HAP-1 (cell line): ENCODE measurements around the gene ERBB3.
"Not testable (repeated sequence)": the region's sequence is repeated elsewhere in the genome, so short reads cannot be mapped to it uniquely, and the experiment has no call there.

Experiments
- DNase-seq, 2 experiments: peaks; one replicate each; pipeline ENCODE4 v3.0.0-alpha.2; 2016 to 2020; ENCODE audit warnings: low spot score in 2 of 2
- H3K27me3 ChIP-seq: fragments of 250-450 bp; sonication (Bioruptor Pico); 2 replicates; pipeline ENCODE4 v1.5.1; 2020; ENCODE audit warnings: low read depth, mild to moderate bottlenecking, moderate library complexity
- H3K36me3 ChIP-seq: fragments of 250-450 bp; sonication (Bioruptor Pico); replicated peaks from 2 replicates; pipeline ENCODE4 v1.5.1; 2020; ENCODE audit warnings: mild to moderate bottlenecking
- H3K4me1 ChIP-seq: fragments of 250-450 bp; sonication (Bioruptor Pico); 2 replicates; pipeline ENCODE4 v1.5.1; 2020; ENCODE audit warnings: mild to moderate bottlenecking
- H3K4me3 ChIP-seq: fragments of 250-450 bp; sonication (Bioruptor Pico); 2 replicates; pipeline ENCODE4 v1.5.1; 2020; ENCODE audit warnings: mild to moderate bottlenecking, moderate library complexity
- H3K9me3 ChIP-seq: fragments of 250-450 bp; sonication (Bioruptor Pico); 2 replicates; pipeline ENCODE4 v1.5.1; 2020; ENCODE audit warnings: mild to moderate bottlenecking, moderate library complexity
- in situ Hi-C: fragments of 300-500 bp; cut with MboI; formaldehyde crosslinking; loops from 3 replicates; pipeline ENCODE4 v1.14.3; 2020; ENCODE audit warnings: low sequenced_read_pairs, inconsistent platforms, mixed read lengths

The ERBB3 gene

DNA sequence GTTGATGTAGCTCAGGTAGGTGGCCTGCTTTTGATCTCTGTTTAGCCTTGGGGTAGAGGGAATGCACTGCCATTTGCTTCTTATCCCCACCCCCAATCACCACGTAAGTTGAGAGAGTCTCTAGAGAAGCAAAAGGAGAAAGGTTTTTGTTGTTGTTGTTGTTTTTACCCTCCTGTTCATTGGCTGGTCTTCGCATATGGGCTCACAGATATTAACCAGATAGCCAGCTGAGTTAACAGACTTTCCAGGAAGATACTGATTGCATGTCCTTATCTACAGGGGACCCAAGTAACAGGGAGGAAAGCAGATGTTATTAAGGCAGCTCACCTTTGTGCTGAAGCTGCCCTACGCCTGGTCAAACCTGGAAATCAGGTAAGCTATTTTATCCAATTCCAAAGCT, 27.3 kb downstream of the ERBB3 start:
- no peak overlapping the region for H3K4me3 ChIP-seq
- peaks cover 16% of the 10 kb centered on the region; the same call in 1 of the 2 replicates for H3K4me1 ChIP-seq
- DNase-seq, result no peak
- no peaks in the 10 kb centered on the region for H3K27me3 ChIP-seq
- peaks cover 70% of the 10 kb centered on the region for H3K36me3 ChIP-seq
- no peaks in the 10 kb centered on the region for H3K9me3 ChIP-seq
- in situ Hi-C loops, result loop anchor here (10.0 to 25.0 kb wide), 2 partner anchors 62 to 1820 kb away; partner anchors contain the start of genes CBX5, HNRNPA1 and RPS26

DNA sequence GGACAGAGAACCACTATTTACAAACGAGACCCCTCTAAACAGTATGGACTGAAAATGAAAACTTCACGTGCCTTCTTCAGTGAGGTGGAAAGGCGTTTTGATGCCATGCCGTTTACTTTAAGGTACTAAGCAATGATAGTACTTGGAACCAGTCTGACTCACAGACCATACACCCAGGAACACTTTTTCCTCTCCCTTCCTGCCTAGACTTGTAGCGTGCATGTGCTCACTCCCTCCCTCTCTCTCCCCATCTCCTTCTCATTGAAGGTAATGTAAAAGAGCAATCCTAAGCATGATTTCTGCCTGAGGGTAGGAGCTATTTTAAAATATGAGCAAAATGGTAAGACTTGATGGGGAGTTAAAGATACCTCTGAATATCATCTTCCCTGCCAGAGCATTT, 30.6 kb downstream of the ERBB3 start:
- H3K9me3 ChIP-seq, result no peaks in the 10 kb centered on the region
- DNase-seq, result no peak
- H3K36me3 ChIP-seq, result peaks cover 81% of the 10 kb centered on the region

DNA sequence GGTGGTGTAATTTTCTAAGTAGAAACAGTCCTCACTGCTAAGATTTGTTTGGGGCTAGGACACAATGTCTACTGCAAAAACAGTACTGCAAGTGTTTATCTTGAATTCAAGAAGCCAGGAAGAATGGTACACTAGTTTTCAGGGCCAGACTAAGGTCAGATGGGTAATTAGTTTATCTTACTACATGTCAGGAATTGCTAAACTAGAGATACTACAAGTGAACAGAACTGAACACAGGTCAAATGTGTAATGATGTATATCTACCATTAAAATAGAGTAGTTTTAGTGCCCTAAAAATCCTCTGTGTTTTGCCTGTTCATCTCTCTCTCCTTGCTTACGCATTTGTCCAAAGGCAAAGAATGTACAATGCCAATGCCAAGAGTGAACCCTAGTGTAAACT, 34.1 kb downstream of the ERBB3 start:
- in situ Hi-C loops, result loop anchor here (10.0 to 25.0 kb wide), 2 partner anchors 379 to 1827 kb away; partner anchors contain the start of genes CBX5 and HNRNPA1
- DNase-seq, result no peak
- H3K9me3 ChIP-seq, result no peaks in the 10 kb centered on the region
- peaks cover 5% of the 10 kb centered on the region; the same call in 1 of the 2 replicates for H3K4me1 ChIP-seq
- no peaks in the 10 kb centered on the region for H3K27me3 ChIP-seq
- no peak overlapping the region for H3K4me3 ChIP-seq
- H3K36me3 ChIP-seq, result peaks cover 60% of the 10 kb centered on the region

More for the DNA sequence above, 30.6 kb downstream of the ERBB3 start:
- H3K27me3 ChIP-seq, result no peaks in the 10 kb centered on the region
- H3K4me1 ChIP-seq, result peaks cover 13% of the 10 kb centered on the region
- no peak overlapping the region for H3K4me3 ChIP-seq
- in situ Hi-C loops, result loop anchor here (10.0 to 25.0 kb wide), 2 partner anchors 376 to 1823 kb away; partner anchors contain the start of genes CBX5 and HNRNPA1

DNA sequence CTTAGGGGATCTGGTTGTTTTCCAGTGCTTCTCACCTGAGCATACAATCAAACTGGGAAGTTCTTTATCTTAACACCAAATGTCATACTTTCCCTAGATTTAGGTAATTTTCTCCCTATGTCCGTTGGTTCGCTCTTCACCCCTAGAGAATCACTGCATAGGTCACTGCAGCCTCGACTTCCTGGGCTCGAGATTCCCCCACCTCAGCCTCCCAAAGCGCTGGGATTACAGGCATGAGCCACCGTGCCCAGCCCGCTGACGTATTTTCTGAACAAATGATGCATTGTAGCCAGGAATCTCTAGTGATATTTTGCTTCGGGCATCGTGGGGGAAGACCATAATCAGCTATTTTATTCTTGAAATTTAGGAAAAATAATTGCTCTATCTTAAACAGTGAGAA, 35.4 kb downstream of the ERBB3 start:
- Histone ChIP-seq H3K27me3 (no peaks in the 10 kb centered on the region), H3K9me3 (no peaks in the 10 kb centered on the region), H3K4me1 (peaks cover 12% of the 10 kb centered on the region), H3K4me3 (peak overlapping the region; percentile 83), H3K36me3 (peaks cover 52% of the 10 kb centered on the region)
- in situ Hi-C loops, result loop anchor here (5.0 to 25.0 kb wide), 3 partner anchors 72 to 1828 kb away; partner anchors contain the start of genes CBX5, HNRNPA1 and SMARCC2
- DNase-seq, result no peak

DNA sequence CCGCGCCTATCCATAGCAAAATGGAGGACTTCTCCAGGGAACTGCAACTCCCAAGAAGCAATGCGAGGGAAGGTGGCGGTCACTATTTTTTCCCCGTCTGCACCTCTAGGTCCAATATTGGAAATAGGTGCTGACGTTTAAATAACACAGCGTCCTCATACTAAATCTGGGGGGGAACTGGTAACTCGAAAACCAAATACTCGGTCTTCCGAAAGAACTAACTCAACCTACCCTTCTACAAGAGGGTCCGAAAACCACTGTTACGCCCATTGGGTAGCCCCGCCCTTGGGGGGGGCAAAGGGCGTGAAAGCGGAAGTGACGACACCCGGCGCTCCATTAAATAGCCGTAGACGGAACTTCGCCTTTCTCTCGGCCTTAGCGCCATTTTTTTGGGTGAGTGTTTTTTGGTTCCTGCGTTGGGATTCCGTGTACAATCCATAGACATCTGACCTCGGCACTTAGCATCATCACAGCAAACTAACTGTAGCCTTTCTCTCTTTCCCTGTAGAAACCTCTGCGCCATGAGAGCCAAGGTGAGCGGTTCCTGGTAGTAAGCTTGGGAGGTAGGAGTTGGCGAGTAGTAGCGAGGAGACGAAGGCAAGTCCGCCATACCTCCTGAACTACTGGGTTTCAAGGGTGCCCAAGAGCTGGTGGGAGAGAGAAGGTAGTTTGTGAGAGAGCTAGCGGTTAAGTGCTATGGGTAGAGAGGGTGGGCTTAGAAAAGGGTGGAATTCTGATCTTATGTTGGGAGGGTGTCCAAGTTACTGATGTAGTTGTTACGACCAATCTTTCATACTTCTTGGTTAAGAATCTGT, 36.5 kb downstream of the ERBB3 start, which contains the start of gene RPL41:
RPL41 (plus strand) TSS at position 367 of the 815 bp plus-strand sequence.
- H3K4me3 ChIP-seq, result peak within 1 kb of the TSS; percentile 83
- in situ Hi-C loops, result loop anchor here (5.0 to 25.0 kb wide), 3 partner anchors 71 to 1829 kb away; partner anchors contain the start of genes CBX5, HNRNPA1 and SMARCC2
- DNase-seq, result peak; percentile 83 to 93

DNA sequence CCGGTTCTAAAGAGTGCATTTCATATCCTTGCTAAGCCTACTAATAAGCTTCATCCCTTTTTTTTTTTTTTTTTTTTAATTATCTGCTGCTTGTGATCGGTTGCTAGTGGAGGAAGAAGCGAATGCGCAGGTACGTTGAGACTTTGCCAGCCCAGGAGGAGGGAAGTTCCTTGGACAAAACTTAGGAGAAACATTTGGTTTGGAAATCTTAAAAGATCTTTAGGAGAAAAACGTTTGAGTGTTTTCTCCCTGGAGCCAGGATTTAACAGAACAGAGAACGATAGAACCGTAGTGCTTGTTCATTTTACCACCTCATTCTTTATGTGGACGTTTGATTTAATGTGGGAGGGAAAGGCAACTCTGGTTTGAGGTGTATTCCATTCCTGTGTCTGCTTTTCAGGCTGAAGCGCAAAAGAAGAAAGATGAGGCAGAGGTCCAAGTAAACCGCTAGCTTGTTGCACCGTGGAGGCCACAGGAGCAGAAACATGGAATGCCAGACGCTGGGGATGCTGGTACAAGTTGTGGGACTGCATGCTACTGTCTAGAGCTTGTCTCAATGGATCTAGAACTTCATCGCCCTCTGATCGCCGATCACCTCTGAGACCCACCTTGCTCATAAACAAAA, 37.2 kb downstream of the ERBB3 start:
- peaks cover 41% of the 10 kb centered on the region for H3K36me3 ChIP-seq
- DNase-seq, H3K9me3 ChIP-seq, H3K27me3 ChIP-seq: not testable (repeated sequence)
- H3K4me3 ChIP-seq, result peak overlapping the region; percentile 83
- H3K4me1 ChIP-seq, result peaks cover 12% of the 10 kb centered on the region
- in situ Hi-C loops, result loop anchor here (5.0 to 25.0 kb wide), 3 partner anchors 70 to 1830 kb away; partner anchors contain the start of genes CBX5, HNRNPA1 and SMARCC2

More for the DNA sequence above, 36.5 kb downstream of the ERBB3 start, which contains the start of gene RPL41:
- no peaks in the 10 kb centered on the region for H3K9me3 ChIP-seq
- peaks cover 48% of the 10 kb centered on the region for H3K36me3 ChIP-seq
- no peaks in the 10 kb centered on the region for H3K27me3 ChIP-seq
- peaks cover 12% of the 10 kb centered on the region for H3K4me1 ChIP-seq

DNA sequence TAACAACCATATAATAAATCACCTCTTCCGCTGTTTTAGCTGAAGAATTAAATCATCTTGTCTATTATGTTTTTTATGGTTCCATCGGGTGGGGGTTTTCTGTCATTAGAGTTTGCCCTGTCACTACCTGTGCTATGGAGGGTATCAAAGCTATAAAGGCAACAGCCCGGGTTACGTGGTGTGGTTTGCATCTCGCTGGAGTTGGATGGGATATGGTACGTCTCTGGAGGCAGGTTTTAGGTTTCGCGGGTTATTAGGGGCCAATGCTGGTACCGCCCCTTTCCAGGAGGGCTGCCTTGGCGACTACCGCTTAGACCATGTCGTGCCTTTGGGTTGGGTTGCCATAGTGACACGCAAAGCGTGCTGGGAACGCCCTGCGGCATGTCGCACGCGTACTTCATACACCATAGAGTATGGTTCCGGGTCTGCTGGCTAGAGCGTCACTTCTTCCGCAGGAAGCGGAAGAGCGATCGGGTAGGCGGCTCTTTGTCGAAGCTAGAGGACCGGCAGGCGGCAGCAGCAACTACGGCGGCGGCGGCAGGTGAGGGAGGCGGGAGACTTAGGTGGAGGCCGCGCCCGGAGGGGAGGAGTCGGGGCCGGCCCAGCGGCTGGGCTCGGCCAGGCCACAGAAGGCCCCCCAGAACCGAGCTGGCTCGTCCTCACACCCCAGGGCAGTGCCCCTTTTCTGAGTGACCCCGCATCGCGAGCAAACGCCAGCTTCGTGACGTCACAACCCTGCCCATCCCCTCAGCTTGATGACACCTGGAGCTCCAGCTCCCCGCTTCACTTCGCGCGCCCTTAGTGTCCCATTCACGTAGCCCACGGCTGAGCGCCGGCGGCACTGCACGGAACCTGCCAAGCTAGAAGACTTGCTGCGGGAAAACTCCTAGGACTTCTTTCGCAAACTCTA, 38.1 kb downstream of the ERBB3 start, which contains the start of gene ZC3H10:
ZC3H10 (plus strand) TSS at position 489 of the 910 bp plus-strand sequence. CDS start 2,297 bp downstream, outside the sequence.
- in situ Hi-C loops, result loop anchor here (5.0 to 25.0 kb wide), 3 partner anchors 69 to 1831 kb away; partner anchors contain the start of genes CBX5, HNRNPA1 and SMARCC2

DNA sequence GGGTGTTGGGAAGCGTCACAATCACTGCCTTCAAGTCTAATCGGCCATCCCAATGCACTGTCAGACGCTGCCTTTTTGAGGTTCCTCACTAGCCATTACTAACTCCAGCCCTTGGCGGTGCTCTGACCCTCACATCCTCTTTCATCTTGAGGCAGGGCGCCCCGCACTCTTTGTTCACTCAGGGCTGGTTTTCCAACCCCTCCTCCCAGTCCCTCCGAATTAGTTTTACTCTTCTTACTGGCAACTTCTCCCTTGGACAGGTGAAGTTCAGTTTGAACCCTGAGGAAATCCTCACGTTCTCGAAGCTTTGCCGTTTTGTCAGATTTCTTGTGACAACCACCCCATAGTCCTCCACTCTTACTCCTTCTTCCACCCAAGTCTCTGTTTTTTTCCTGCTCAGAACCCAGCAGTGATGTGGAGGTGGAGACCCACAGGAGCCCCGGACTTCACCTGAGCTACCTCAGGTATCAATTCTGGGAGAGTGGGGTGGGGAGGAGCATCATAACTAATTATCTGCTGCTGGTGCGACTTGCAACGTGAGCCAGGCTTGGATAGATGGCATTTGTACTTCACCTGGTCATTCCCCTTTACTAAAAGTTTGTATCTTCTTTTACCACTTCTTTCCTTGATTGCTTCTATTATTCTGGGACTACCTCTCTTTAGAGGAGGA, 38.9 kb downstream of the ERBB3 start:
- H3K9me3 ChIP-seq, result no peaks in the 10 kb centered on the region
- in situ Hi-C loops, result loop anchor here (5.0 to 25.0 kb wide), 3 partner anchors 68 to 1832 kb away; partner anchors contain the start of genes CBX5, HNRNPA1 and SMARCC2
- H3K27me3 ChIP-seq, result no peaks in the 10 kb centered on the region
- no peak for DNase-seq
- peaks cover 30% of the 10 kb centered on the region for H3K36me3 ChIP-seq
- H3K4me3 ChIP-seq, result peak overlapping the region; percentile 83
- H3K4me1 ChIP-seq, result peaks cover 12% of the 10 kb centered on the region

More for the DNA sequence above, 38.1 kb downstream of the ERBB3 start, which contains the start of gene ZC3H10:
- peak; percentile 97 to 99 for DNase-seq
- H3K27me3 ChIP-seq, result no peaks in the 10 kb centered on the region
- H3K9me3 ChIP-seq, result no peaks in the 10 kb centered on the region
- peak within 1 kb of the TSS; percentile 83 for H3K4me3 ChIP-seq
- peaks cover 33% of the 10 kb centered on the region for H3K36me3 ChIP-seq
- H3K4me1 ChIP-seq, result peaks cover 12% of the 10 kb centered on the region

DNA sequence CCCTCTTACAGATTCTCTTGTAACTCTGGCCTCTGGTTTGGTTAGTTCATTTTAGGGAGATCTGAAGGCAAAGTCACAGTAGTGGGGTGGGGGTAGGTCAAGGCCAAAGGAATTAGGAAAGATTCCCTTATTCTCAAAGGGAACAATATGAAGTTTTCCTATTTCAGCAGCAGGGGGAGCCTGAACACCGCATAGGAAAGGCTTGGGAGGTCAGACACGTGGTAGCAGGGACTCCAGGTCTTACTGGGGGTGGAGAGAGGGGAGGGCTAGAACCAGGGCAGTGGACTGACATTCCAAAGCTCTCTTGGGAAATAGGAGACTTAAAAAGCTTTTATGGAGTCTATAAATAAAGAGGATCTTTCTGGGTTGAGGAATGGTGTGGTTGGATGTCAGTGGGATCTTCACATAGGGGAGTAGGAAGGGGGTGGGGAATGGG, 39.4 kb downstream of the ERBB3 start:
- H3K4me1 ChIP-seq, result peaks cover 12% of the 10 kb centered on the region
- DNase-seq, result peak; percentile 93 to 97
- no peaks in the 10 kb centered on the region for H3K27me3 ChIP-seq
- H3K4me3 ChIP-seq, result peak overlapping the region; percentile 83
- H3K9me3 ChIP-seq, result no peaks in the 10 kb centered on the region
- H3K36me3 ChIP-seq, result peaks cover 25% of the 10 kb centered on the region
- in situ Hi-C loops, result loop anchor here (5.0 to 25.0 kb wide), 3 partner anchors 68 to 1832 kb away; partner anchors contain the start of genes CBX5, HNRNPA1 and SMARCC2

DNA sequence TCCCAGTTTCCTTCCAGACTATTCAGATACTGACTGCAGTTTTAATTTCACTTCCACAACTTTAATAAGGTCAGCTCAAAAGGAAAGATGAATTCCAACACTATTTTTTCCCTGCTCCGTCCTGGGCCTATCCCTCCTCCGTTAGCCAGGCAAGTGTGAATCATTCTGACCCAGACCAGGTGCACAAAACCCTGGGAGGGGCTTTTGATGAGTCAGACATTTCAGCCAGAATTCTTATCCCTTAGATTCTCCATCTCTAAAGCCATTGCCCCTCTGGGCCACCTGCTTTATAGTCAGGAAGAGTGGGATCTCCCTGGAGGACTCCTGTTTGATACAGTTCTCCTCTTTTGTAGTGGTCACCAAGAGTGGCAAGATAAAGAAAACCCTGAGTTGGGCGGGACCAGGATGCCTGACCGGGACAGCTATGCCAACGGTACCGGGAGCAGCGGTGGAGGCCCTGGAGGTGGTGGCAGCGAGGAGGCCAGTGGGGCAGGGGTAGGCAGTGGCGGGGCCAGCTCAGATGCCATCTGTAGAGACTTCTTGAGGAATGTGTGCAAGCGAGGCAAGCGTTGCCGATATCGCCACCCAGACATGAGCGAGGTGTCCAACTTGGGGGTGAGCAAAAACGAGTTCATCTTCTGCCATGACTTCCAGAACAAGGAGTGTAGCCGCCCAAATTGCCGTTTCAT, 40.3 kb downstream of the ERBB3 start:
- DNase-seq, result no peak
- peaks cover 25% of the 10 kb centered on the region for H3K36me3 ChIP-seq
- in situ Hi-C loops, result loop anchor here (25.0 kb wide), 1 partner anchor 1833 kb away; the partner anchor contains the start of genes CBX5 and HNRNPA1

DNA sequence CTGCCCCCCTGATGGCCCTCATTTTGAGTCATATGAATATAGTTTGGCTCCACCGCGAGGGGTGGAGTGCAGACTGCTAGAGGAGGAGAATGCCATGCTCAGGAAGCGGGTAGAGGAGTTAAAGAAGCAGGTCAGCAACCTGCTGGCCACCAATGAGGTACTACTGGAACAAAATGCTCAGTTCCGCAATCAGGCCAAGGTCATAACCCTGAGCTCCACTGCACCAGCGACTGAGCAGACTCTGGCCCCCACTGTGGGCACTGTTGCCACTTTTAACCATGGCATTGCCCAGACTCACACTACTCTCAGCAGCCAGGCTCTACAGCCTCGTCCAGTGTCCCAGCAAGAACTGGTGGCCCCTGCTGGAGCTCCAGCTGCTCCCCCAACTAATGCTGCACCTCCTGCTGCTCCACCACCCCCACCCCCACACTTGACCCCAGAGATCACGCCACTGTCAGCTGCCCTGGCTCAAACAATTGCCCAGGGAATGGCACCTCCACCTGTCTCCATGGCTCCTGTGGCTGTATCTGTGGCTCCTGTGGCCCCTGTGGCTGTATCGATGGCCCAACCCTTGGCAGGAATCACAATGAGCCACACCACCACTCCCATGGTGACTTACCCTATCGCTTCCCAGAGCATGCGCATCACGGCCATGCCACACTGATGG, 41.4 kb downstream of the ERBB3 start:
- H3K27me3 ChIP-seq, result no peaks in the 10 kb centered on the region
- in situ Hi-C loops, result loop anchor here (25.0 kb wide), 1 partner anchor 1834 kb away; the partner anchor contains the start of genes CBX5 and HNRNPA1
- H3K36me3 ChIP-seq, result peaks cover 25% of the 10 kb centered on the region
- no peak overlapping the region for H3K4me3 ChIP-seq
- no peak for DNase-seq
- no peaks in the 10 kb centered on the region for H3K9me3 ChIP-seq
- H3K4me1 ChIP-seq, result peaks cover 10% of the 10 kb centered on the region

More for the DNA sequence above, 40.3 kb downstream of the ERBB3 start:
- H3K9me3 ChIP-seq, result no peaks in the 10 kb centered on the region
- peaks cover 12% of the 10 kb centered on the region for H3K4me1 ChIP-seq
- H3K4me3 ChIP-seq, result no peak overlapping the region
- no peaks in the 10 kb centered on the region for H3K27me3 ChIP-seq
